ENCODE measurements around the gene FUS. TPM values are rescaled to one million over a fixed set of nuclear protein-coding genes. Genes with fewer than 3 reads are reported as not detected.

Gene FUS
- total RNA-seq, 6 donors from 2014 or later, result 65.7 to 258 (median 145) TPM

GRCh38 chr16:31221357-31222160, 41.6 kb downstream of the FUS start:
- no peaks in the 10 kb centered on the region for H3K9me3 ChIP-seq
- H3K4me1 ChIP-seq, result peaks cover 4 to 7% (median 6%) of the 10 kb centered on the region in 4 donors
- DNase-seq (no peak), ATAC-seq (ENCODE audit: low FRiP score in 2 of 2) (no peak)
- no peaks in the 10 kb centered on the region for H3K36me3 ChIP-seq
- TF ChIP-seq EP300 (IDR thresholded peaks at IDR 0.05), result no peak
- H3K27me3 ChIP-seq, result peaks cover 0 to 12% (median 7%) of the 10 kb centered on the region in 4 donors
- H3K4me3 ChIP-seq, result no peak overlapping the region
- WGBS, 2 donors, result 51 to 61% methylated on average over 12 of the region's 12 CpGs
- H3K27ac ChIP-seq, result no peak overlapping the region

- no peak for DNase-seq
- no peaks in the 10 kb centered on the region for H3K9me3 ChIP-seq
- no peak overlapping the region for H3K27ac ChIP-seq
- no peaks in the 10 kb centered on the region for H3K4me1 ChIP-seq
- H3K27me3 ChIP-seq, result peaks cover 0 to 2% (median 0%) of the 10 kb centered on the region in 4 donors
- H3K36me3 ChIP-seq, result no peaks in the 10 kb centered on the region
- TF ChIP-seq POLR2A (IDR thresholded peaks at IDR 0.05), result no peak
- TF ChIP-seq CTCF (IDR thresholded peaks at IDR 0.05), result no peak
- no peak for TF ChIP-seq EP300 (IDR thresholded peaks at IDR 0.05)
- no peak for TF ChIP-seq POLR2AphosphoS5 (IDR thresholded peaks at IDR 0.05)
- no peak for ATAC-seq (ENCODE audit: low FRiP score in 2 of 2)
- WGBS, 2 donors, result 80 to 95% methylated on average over 1 to 4 of the region's 5 CpGs
- no peak overlapping the region for H3K4me3 ChIP-seq
Observed at GRCh38 chr16:31223044-31223443, 43.1 kb downstream of the FUS start.

GRCh38 chr16:31224092-31224955, 44.4 kb downstream of the FUS start:
- Histone ChIP-seq H3K27ac (no peak overlapping the region), H3K9me3 (no peaks in the 10 kb centered on the region), H3K36me3 (no peaks in the 10 kb centered on the region), H3K4me1 (no peaks in the 10 kb centered on the region), H3K4me3 (no peak overlapping the region), H3K27me3 (no peaks in the 10 kb centered on the region)
- DNase-seq (peak in 1 of 2 donors; percentile 75), ATAC-seq (ENCODE audit: low FRiP score in 2 of 2) (no peak)
- 77 to 87% methylated on average over 62 to 79 of the region's 80 CpGs for WGBS, 2 donors
- TF ChIP-seq EP300 (IDR thresholded peaks at IDR 0.05), result no peak
- no peak for TF ChIP-seq POLR2A (IDR thresholded peaks at IDR 0.05)
- no peak for TF ChIP-seq CTCF (IDR thresholded peaks at IDR 0.05)
- no peak for TF ChIP-seq POLR2AphosphoS5 (IDR thresholded peaks at IDR 0.05)

- WGBS, 2 donors, result 89 to 100% methylated on average over 3 of the region's 3 CpGs
- H3K27ac ChIP-seq, result no peak overlapping the region
- ATAC-seq (ENCODE audit: low FRiP score in 2 of 2) (no peak), DNase-seq (no peak)
- H3K4me3 ChIP-seq, result no peak overlapping the region
- no peaks in the 10 kb centered on the region for H3K9me3 ChIP-seq
- no peaks in the 10 kb centered on the region for H3K36me3 ChIP-seq
- no peaks in the 10 kb centered on the region for H3K27me3 ChIP-seq
- no peak for TF ChIP-seq POLR2AphosphoS5 (IDR thresholded peaks at IDR 0.05)
- no peak for TF ChIP-seq CTCF (IDR thresholded peaks at IDR 0.05)
- TF ChIP-seq POLR2A (IDR thresholded peaks at IDR 0.05), result no peak
- TF ChIP-seq EP300 (IDR thresholded peaks at IDR 0.05), result no peak
- no peaks in the 10 kb centered on the region for H3K4me1 ChIP-seq
Observed at GRCh38 chr16:31225193-31225592, 45.3 kb downstream of the FUS start.

- DNase-seq (no peak), ATAC-seq (ENCODE audit: low FRiP score in 2 of 2) (no peak)
- H3K36me3 ChIP-seq, result no peaks in the 10 kb centered on the region
- no peaks in the 10 kb centered on the region for H3K4me1 ChIP-seq
- H3K4me3 ChIP-seq, result no peak overlapping the region
- no peak overlapping the region for H3K27ac ChIP-seq
- 90 to 100% methylated on average over 4 of the region's 4 CpGs for WGBS, 2 donors
- TF ChIP-seq EP300 (IDR thresholded peaks at IDR 0.05) (no peak), POLR2A (IDR thresholded peaks at IDR 0.05) (no peak), CTCF (IDR thresholded peaks at IDR 0.05) (no peak), POLR2AphosphoS5 (IDR thresholded peaks at IDR 0.05) (no peak)
- H3K9me3 ChIP-seq, result no peaks in the 10 kb centered on the region
- no peaks in the 10 kb centered on the region for H3K27me3 ChIP-seq
Observed at GRCh38 chr16:31228206-31228605, 48.3 kb downstream of the FUS start.

All from upper lobe of left lung (tissue), 6 donors.